ENCODE measurements around the gene ANKRD40CL.

DNA sequence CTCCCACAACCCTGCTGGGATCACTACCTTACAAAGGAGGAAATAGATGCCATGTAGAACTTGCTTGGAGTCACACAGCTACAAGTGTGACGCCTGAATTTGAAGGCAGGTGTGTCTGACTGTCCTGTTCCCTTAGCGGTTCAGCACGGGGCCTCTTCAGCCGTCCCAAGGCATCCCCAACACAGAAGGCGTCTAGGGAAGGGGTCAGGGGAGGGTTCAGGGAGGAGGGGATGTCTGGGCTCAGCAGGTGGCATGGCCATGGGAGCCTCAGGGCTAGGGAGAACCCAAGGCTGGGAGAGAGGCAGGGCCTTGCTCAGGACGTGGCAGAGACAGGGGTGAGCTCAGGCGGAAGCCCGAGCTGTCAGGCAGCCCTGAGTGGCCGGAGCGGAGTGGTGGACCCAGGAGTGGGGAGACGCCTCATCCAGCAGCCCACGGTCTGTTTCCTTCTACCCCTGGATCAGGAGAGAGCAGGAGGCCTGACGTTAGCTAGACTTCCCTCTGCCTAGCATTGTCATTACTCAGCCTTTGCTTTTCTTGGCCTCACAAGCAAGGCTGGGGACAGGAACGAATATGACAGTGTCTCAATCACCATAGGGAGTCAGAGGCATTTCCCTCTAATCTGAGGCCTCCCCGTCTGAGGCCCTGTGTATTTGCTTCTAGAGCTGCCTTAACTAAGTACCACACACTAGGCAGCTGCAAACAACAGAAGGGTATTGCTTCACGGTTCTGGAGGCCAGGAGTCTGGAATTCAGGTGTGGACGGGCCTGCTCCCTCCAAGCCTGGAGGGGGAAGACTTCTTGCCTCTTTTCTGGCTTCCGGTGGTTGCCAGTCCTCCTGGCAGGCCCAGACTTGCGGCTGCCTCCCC is 31.3 kb upstream of the ANKRD40CL start:
- TF ChIP-seq POLR2A (IDR thresholded peaks at IDR 0.05; ENCODE audit: low read depth, low read length) (no peak), POLR2AphosphoS5 (IDR thresholded peaks at IDR 0.05; ENCODE audit: low read depth, low read length) (no peak), TAF1 (IDR thresholded peaks at IDR 0.05; ENCODE audit: borderline replicate concordance, low read depth, low read length) (no peak)
